ENCODE data around the gene KLHL12.
A peak's percentile ranks its signal among the peaks of the same experiment; 100 is the strongest.
"Not testable (repeated sequence)": the region's sequence is repeated elsewhere in the genome, so short reads cannot be mapped to it uniquely, and the experiment has no call there.

The KLHL12 gene

DNA sequence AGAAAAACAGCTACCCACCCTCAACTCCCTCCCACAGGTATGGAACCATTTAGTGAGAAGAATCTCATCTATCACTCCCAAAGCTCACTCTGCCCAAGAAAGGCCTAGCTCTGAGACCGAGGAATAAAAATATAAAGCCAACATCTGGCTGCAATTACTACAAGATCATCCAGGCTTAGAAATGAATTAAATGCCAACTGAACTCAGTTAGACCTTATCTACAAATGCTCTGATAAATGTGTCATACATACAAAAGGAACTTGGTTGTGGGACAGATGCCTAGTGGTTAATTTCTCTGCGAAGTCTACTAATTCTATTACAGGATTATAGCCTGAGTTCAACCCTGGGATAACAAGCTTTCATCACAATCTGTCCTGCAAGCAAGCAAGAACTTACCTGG lies 24.4 kb upstream of the KLHL12 start:
- no peak for DNase-seq (ENCODE audit: low read depth in 2 of 2)

DNA sequence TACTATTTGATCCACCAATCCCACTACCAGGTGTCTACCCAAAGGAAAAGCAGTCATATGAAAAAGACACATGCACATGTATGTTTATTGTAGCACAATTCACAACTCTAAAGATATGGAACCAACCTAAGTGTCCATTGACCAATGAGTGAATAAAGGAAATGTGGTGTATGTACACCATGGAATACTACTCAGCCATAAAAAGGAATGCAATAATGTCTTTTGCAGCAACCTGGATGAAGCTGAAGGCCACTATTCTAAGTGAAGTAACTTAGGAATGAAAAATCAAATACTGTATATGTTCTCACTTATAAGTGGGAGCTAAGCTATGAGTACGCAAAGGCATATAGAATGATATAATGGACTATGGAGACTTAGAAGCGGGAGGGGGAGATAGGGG lies 18.4 kb upstream of the KLHL12 start:
- no peak for DNase-seq (ENCODE audit: low read depth in 2 of 2)

DNA sequence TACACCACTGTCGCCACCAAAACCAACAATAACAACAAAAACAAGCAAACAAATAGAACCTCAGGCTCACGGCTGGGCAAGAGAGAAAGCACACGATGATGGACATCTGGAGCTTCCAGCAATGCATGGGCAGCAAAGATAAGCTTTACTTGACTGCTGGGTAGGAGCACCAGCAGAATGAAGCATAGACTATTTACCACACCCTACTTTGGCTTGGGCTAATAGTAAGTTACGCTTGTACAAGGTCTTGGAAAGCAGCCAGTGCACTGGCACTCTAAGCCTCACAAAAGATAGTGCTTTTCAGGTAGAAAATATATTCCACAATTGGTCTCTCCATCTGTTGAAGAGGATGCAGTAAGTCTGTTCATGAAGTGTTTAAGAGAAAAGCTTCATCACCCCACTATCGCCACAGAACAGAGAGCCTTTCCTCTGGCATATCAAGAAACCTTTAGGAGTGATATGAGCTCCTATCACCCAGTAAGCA lies 17.4 kb upstream of the KLHL12 start:
- DNase-seq (ENCODE audit: low read depth in 2 of 2) = no peak

DNA sequence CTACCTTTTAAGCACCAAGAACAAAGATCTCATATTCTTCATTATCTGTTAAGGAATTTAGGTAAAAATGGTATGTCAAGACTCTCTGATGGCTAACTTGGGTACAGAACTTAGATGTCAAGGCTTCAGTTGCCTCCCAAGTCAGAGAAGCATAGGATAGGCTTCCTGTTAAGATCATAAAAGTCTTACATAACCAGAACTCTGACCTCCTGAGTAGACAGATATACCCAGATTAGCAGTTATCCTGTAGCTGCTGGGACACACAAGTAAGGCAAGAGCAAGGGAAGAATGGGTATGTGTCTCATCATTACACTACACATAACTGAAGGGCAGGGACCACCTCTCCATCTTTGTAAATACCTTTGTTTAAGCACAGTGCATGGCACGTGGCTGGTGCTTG lies 15.4 kb upstream of the KLHL12 start:
- DNase-seq (ENCODE audit: low read depth in 2 of 2) = no peak

DNA sequence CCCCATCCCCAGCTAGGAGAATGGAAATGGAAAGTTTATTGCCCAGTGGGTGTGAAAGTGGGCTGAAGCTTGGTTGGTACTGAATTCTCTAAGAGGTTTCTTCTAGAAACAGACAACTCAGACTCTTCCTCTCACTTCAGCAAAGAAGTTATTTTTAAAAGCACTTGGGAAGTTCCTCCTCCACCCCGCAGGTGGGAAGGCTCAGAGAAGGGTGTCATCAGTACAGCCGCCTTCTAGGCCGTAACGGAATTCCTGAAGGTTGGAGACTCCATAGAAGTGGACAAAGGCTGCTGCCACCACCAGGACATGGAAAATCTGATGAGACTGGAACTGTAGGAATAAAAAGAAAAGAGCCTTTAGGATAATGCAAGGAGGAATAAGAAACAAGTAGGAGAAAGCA lies 14.3 kb upstream of the KLHL12 start:
- no peak for DNase-seq (ENCODE audit: low read depth in 2 of 2)

DNA sequence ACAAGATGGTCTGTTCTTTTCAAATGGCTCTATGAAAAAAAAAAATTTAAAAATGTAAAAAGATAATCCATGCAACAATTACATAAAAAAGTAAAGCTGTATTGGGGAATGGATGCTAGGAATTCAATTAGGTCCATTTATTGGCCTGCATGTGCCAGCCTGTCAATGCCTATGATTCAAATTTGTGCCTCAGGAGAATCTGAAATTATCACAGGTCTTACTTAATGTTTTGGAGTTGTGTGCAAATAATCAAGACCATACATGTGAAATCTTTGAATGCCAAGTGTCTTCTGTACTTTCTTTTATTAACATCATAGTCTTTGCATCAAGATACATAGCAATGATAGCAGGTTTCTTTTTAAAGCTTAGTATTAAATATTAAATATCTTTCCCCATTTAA lies 13.5 kb upstream of the KLHL12 start:
- DNase-seq (ENCODE audit: low read depth in 2 of 2) = no peak

DNA sequence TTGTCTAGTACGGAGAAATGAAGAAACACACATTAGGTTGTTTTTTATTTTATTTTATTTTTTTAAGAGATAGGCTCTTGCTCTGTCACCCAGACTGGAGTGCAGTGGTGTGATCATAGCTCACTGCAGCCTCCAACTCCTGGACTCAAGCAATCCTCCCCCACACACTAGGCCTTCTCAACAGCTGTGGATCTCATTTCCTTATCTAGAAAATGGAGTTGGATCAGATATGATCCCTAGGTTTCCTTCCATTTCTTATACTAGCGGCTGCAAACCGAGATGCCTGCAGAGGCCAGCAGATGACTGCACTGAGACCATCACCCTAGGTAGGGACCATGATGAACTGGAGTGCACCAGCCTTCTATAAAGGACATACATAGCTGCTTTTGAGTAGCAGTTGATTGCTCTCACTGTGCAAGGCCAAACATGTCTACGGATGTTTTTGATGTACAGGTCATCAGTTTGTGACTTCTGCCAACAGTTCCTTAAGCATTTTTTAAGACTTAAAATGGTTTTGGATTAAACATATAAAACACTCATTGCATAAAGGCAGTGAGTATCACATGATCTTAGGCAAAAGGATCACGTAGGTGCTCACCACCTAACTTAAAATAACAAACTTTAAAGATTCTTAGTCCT lies 11.4 kb upstream of the KLHL12 start:
- DNase-seq (ENCODE audit: low read depth in 2 of 2) = no peak

DNA sequence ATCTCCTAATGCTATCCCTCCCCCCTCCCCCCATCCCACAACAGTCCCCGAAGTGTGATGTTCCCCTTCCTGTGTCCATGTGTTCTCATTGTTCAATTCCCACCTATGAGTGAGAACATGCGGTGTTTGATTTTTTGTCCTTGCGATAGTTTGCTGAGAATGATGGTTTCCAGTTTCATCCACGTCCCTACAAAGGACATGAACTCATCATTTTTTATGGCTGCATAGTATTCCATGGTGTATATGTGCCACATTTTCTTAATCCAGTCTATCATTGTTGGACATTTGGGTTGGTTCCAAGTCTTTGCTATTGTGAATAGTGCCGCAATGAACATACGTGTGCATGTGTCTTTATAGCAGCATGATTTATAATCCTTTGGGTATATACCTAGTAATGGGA lies 9.4 kb upstream of the KLHL12 start:
- not testable (repeated sequence) for DNase-seq (ENCODE audit: low read depth in 2 of 2)

DNA sequence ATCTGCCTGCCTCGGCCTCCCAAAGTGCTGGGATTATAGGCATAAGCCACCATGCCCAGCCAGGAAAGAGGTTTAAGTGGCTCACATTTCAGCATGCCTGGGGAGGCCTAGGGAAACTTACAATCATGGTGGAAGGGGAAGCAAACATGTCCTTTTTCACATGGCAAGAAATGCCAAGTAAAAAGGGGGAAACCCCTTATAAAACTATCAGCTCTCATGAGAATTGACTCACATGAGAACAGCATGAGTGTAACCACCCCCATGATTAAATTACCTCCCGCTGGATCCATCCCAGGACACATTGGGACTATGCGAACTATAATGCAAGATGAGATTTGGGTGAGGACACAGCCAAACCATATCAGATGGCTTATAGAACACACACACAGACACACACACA lies 8.8 kb upstream of the KLHL12 start:
- DNase-seq (ENCODE audit: low read depth in 2 of 2) = no peak

DNA sequence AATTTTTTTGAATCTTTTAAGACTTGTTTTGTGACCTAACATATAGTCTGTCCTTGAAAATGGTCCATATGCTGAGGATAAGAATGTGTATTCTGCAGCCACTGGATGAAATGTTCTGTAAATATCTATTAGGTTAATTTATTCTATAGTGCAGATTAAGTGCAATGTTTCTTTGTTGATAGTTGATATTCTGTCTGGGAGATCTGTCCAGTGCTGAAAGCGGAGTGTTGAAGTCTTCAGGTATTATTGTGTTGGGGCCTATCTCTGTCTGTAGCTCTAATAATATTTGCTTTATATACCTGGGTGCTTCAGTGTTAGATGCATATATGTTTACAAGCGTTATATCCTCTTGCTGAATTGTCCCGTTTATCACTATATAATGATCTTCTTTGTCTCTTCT lies 7.7 kb upstream of the KLHL12 start:
- no peak for DNase-seq (ENCODE audit: low read depth in 2 of 2)

DNA sequence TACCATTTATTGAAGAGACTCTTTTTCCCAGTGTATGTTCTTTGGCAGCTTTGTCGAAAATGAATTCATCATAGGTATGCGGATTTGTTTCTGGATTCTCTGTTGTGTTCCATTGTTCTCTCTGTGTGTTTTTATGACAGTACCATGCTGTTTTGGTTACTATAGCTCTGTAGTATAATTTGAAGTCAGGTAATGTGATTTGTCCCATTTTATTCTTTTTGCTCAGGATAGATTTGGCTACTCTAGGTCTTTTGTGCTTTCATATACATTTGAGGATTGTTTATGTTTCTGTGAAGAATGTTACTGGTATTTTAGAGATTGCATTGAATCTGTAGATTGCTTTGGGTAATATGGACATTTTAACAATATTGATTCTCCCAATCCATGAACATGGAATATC lies 5.4 kb upstream of the KLHL12 start:
- DNase-seq (ENCODE audit: low read depth in 2 of 2) = no peak

DNA sequence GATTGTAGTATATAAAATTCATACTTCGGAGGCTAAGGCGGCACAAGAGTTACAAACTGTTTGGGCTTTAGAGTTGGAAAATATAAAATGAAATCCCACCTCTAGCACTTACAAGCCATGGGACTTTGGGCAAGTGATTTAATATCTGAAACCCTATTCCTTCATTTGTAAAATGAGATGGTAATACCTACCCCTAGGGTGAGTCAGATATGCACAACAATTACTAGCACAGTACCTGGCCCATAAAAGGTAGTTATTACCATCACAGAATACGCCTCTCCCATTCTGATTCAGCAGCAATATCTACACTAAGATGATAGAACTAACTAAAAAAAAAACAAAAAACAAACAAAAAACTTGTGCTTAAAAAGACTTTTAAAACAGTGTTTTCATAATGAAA lies 3.5 kb downstream of the KLHL12 start:
- no peak for DNase-seq (ENCODE audit: low read depth in 2 of 2)

DNA sequence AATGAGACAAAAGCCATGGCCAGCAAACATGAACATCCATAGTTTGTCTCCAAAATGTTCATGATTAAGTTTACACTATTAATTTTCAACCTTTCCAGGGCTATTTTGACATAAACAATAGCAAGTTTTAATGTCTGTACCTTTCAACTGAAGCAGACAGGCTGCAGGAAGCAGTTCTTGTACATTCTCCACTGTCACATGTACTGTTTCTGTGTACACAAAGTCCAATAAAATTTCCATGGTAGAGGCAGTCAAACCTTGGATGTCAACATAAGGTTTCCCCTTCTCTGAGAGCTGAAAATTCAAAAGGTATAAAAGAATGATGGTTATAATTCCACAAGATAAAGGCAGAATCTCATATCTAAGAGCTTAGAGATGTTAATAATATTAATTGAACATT lies 7.4 kb downstream of the KLHL12 start:
- DNase-seq (ENCODE audit: low read depth in 2 of 2) = no peak

DNA sequence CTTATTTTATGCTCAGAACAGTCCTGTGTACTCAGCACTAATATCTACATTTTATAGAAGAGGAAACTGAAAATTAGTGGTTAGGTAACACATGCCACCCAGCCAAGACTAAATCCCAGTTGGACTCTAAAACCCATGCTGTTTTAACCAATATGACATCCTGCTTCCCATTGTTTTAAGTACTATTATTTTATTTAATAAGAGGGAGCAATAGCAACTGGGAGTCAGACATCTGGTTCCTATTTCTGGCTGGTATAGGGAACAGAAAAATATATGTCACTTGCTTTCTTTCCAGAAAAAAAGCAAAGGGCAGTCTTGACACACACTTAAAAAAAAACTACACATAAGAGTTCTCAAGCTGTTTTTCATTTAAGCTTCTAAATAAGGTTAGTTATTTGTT lies 11.9 kb downstream of the KLHL12 start:
- no peak for DNase-seq (ENCODE audit: low read depth in 2 of 2)

DNA sequence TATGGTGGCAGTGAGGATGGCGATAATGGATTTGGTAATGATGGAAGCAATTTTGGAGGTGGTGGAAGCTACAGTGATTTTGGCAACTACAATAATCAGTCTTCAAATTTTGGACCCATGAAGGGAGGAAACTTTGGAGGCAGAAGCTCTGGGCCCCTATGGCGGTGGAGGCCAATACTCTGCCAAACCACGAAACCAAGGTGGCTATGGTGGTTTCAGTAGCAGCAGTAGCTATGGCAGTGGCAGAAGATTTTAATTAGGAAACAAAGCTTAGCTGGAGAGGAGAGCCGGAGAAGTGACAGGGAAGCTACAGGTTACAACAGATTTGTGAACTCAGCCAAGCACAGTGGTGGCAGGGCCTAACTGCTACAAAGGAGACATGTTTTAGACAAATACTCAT lies 14.6 kb downstream of the KLHL12 start:
- DNase-seq (ENCODE audit: low read depth in 2 of 2) = not testable (repeated sequence)

DNA sequence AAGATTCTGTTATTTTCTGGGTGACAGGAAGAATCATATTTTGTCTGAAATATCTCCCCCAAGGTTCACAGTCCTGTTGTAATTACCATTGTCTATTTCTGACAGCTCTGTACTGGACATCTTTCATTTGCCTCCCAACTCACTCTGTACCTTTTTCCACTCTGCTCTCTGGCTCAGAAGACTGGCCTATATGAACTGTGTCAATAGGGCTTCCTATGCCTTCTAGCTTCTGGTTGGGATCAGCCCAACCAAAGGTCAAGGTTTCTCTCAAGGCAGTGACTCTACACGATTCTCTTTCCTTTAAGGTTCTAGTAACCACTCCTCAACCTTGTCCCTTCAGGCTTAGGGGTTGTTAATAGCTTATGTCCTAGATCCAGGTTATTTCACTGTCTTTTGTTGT lies 17.5 kb downstream of the KLHL12 start:
- DNase-seq (ENCODE audit: low read depth in 2 of 2) = no peak

DNA sequence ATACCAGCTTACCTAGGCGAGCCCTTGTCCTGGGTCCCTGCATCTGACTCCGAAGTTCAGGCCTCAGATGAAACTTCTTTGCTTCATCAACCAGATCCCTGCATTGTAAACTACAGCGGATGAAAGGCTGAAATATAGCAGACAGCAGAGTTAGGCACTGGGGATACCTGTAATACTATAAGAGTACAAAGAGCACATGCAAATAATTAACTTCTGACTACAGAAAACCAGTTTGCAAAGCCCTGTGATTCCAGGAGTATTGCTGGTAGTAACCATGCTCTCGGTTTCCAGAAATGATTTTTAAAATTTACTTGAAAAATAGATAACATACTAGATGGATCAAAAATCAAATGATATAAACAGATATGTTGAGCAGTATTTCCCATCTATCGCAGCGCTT lies 18.0 kb downstream of the KLHL12 start:
- no peak for DNase-seq (ENCODE audit: low read depth in 2 of 2)

DNA sequence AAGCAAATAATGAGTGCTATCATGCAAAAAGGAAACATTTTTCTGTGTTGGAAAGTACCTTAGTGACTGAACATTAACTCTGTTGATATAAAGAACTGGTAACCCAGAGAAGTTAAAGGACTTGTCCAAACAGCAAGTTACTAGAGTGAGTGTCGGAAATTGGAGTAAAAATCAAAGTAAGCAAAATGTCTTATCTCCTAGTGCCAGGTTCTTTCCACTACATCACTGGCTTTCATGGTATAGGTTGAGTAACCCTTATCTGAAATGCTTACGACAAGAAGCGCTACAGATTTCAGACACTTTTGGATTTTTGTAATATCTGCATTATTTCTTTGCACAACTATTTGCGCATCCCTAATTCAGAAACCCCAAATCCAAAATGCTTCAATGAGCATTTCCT lies 21.7 kb downstream of the KLHL12 start:
- no peak for DNase-seq (ENCODE audit: low read depth in 2 of 2)

DNA sequence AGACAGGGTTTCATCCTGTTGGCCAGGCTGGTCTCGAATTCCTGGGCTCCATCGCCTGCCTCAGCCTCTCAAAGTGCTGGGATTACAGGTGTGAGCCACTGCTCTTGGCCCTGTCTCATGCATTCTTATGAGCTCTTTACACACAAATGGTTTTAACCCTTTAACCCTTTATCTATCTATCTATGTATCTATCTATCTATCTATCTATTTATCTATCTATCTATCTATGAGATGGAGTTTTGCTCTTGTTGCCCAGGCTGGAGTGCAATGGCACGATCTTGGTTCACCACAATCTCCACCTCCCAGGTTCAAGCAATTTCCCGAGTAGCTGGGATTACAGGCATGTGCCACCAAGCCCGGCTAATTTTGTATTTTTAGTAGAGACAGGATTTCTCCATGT lies 23.2 kb downstream of the KLHL12 start:
- DNase-seq (ENCODE audit: low read depth in 2 of 2) = not testable (repeated sequence)

DNA sequence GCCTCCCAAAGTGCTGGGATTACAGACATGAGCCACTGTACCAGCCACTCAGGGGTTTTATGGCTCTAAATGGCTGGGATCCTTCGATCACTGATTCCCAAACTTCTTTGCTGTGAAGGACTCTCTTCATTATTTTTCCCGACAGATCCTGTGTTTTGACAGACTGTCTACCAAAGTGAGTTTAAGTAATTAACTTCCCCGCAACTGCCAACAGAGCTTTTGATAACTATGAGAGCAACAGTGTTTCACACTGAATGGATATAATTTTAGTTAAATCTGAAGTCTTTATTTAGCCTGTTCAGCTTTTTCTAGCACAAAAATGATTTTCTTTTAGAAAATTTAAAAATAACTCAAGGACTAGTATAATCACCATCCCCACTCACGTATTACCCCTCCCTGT lies 25.5 kb downstream of the KLHL12 start:
- no peak for DNase-seq (ENCODE audit: low read depth in 2 of 2)

DNA sequence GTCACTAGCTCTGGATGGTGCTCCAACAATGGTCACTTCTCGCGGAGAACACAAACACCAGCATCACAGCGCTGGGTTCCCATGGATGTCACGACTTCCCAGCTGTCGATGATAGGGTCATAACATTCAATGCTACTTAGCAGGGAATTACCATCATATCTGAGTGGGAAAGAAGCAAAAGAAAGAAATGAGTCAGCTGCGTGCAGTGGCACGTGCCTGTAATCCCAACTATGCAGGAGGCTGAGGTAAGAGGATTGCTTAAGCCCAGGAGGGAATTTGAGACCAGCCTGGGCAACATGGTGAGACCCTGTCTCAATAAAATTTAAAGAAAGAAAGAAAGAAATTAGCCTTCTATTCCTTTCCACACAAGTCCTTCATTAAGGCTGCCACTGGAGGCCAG lies 34.5 kb downstream of the KLHL12 start:
- DNase-seq (ENCODE audit: low read depth in 2 of 2) = no peak

DNA sequence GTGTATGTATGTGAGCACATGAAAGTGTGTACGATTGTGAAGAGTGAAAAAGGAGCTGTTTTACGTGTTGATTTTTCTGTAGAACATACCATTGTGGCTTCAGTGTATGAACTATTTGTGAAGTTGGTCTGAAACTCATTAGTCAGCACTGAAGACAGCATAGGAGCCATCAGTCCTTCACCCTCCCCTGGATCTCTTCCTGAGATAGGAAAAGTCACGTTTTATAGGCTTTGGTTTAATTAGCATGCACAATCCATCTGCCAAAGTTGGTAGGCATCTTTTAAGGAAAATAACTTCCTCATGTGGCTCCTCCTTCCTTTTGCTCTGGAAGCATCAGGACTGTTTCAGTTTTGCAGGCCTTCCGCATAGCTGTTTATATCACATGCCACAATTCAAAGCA lies 36.6 kb downstream of the KLHL12 start:
- DNase-seq (ENCODE audit: low read depth in 2 of 2) = no peak

DNA sequence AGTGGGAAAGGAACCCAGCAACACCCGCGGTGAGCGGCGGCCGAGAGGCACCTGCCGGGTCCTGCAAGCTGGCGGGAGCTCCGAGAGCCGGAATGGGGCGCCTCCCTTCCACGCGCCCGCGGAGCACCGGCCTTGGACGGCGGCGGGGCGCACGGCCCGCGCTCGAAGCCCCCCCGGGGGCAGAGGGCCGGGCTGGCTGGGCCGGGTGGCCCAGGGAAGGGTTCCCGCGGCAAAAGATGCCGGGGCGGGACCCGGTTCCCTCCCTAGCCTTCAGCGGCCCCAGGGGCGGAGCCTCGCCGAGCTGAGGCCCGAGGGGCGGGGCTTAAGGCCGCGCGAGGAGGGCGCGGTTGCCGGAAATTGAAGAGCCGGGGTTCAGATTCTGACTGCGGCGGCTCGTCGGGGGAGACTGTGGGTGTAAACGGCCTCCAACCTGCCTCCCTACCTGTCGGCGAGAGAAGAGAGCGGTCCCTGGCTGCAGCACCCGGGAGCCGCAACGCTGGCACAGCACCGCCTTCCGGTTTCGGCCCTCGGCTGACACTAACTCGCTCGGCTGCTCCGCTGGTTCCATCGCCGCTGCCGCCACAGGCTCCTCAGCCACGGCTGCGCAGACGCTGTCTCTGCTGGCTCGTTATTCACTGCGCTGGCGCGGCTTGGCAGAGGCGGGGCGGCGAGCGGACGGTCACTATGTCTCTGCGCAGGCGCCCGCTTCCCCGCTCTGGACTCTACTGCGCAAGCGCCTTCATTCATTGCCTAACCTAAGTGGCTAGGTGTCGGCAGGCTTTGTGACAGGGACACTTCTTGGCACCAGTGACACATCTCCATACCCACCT lies 38.3 kb downstream of the KLHL12 start, which contains the start of gene RABIF:
Gene RABIF (minus strand): TSS at position 619 of the 830 bp plus-strand sequence. CDS start 51 bp downstream, at position 568.
- DNase-seq (ENCODE audit: low read depth in 2 of 2) = peak; percentile 93 to 96

DNA sequence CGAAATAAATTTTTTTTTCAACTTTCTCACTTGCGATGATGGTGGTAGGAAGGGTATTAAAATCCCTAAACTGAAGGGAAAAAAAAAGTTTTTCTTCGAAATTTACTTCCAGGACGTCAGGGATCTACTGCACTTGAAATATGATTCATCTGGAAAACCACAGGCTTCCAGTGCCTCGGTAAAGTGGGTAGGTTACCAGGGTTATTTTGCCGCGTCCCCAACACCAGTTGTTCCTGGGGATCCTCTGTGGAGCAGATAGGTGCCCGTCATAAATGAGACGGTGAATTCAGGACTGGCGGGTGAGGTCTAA lies 38.9 kb downstream of the KLHL12 start:
- no peak for DNase-seq (ENCODE audit: low read depth in 2 of 2)

Data from stimulated activated CD8-positive, alpha-beta memory T cell treated with anti-CD3 and anti-CD28 coated beads, Interleukin-2, amount 100 ng/mL, for 48 hours (primary cell).